ENCODE data around the gene B3GAT3.
"Not testable (repeated sequence)": the region's sequence is repeated elsewhere in the genome, so short reads cannot be mapped to it uniquely, and the experiment has no call there.

The B3GAT3 gene

GRCh38 chr11:62645946-62646824 lies 24.4 kb upstream of the B3GAT3 start, which contains the start of gene GANAB:
TSS of gene GANAB (minus strand) at chr11:62646613. CDS start at chr11:62646599, 14 bp downstream.
- DNase-seq, result no peak

GRCh38 chr11:62645671-62645945 lies 23.8 kb upstream of the B3GAT3 start:
- no peak for DNase-seq

- no peak for DNase-seq
These were observed 22.4 kb upstream of the B3GAT3 start for GRCh38 chr11:62644220-62644619.

GRCh38 chr11:62632492-62632891 lies 10.7 kb upstream of the B3GAT3 start:
- DNase-seq, result no peak

- no peak for DNase-seq
These were observed 5.9 kb upstream of the B3GAT3 start for GRCh38 chr11:62627713-62628112.

GRCh38 chr11:62622476-62623089 lies 797 bp upstream of the B3GAT3 start:
- DNase-seq, result no peak

GRCh38 chr11:62621027-62621566 lies 689 bp downstream of the B3GAT3 start:
- DNase-seq, result no peak

GRCh38 chr11:62616957-62617356 lies 4.8 kb downstream of the B3GAT3 start:
- DNase-seq, result not testable (repeated sequence)

- no peak for DNase-seq
These were observed 6.3 kb downstream of the B3GAT3 start for GRCh38 chr11:62615521-62615920.

- no peak for DNase-seq
These were observed 7.5 kb downstream of the B3GAT3 start for GRCh38 chr11:62614275-62614674.

GRCh38 chr11:62613291-62613778 lies 8.5 kb downstream of the B3GAT3 start:
- DNase-seq, result no peak

- DNase-seq, result no peak
These were observed 9.2 kb downstream of the B3GAT3 start, which contains the start of the genes EML3 and ROM1 for GRCh38 chr11:62612366-62613290. TSS of gene EML3 (minus strand) at chr11:62612775. CDS start at chr11:62612457, 318 bp downstream. TSS of gene ROM1 (plus strand) at chr11:62613257. CDS start at chr11:62613282, 25 bp downstream.

- no peak for DNase-seq
These were observed 10.0 kb downstream of the B3GAT3 start for GRCh38 chr11:62611705-62612365.

GRCh38 chr11:62610814-62611704 lies 10.7 kb downstream of the B3GAT3 start:
- DNase-seq, result no peak

GRCh38 chr11:62610403-62610802 lies 11.4 kb downstream of the B3GAT3 start:
- no peak for DNase-seq

- DNase-seq, result no peak
These were observed 13.0 kb downstream of the B3GAT3 start for GRCh38 chr11:62608776-62609175.

- no peak for DNase-seq
These were observed 14.1 kb downstream of the B3GAT3 start for GRCh38 chr11:62607714-62608113.

GRCh38 chr11:62605902-62606301 lies 15.9 kb downstream of the B3GAT3 start:
- no peak for DNase-seq

GRCh38 chr11:62605467-62605866 lies 16.3 kb downstream of the B3GAT3 start:
- DNase-seq, result no peak

GRCh38 chr11:62604460-62605120 lies 17.2 kb downstream of the B3GAT3 start:
- no peak for DNase-seq

Measured in cortex of kidney (tissue), 1 donor.